Kidney (tissue), 14 donors: ENCODE measurements around the gene SMYD3. TPM values are rescaled to one million over a fixed set of nuclear protein-coding genes. Genes with fewer than 3 reads are reported as not detected.

Experiments
- DNase-seq, 5 donors: peaks; one replicate each; pipeline ENCODE4 v3.0.0-alpha.2; 2013 to 2020
- FAIRE-seq: peaks from 2 replicates; lab custom pipeline; 2012; peaks lifted over from hg19 to GRCh38; lab: Jason Lieb, UNC
- H3K27ac ChIP-seq, 2 donors: one replicate each; pipeline ENCODE4 v1.7.0; 2013; ENCODE audit warnings: low read depth in 2 of 2, low read length in 2 of 2, inconsistent platforms in 1 of 2
- H3K27me3 ChIP-seq: one replicate; pipeline ENCODE4 v1.7.1; 2013; ENCODE audit warnings: low read length, inconsistent platforms; ENCODE audit not compliant: control insufficient read depth, insufficient read depth
- H3K36me3 ChIP-seq, 3 donors: one replicate each; pipeline versions ENCODE4 v1.7.0 to v1.7.1; 2013; ENCODE audit warnings: low read length in 3 of 3, control low read depth in 1 of 3, inconsistent platforms in 1 of 3; ENCODE audit not compliant: insufficient read depth in 3 of 3, control insufficient read depth in 2 of 3
- H3K4me1 ChIP-seq, 3 donors: one replicate each; pipeline versions ENCODE4 v1.7.0 to v1.7.1; 2013; ENCODE audit warnings: low read length in 3 of 3, inconsistent platforms in 1 of 3, low read depth in 1 of 3; ENCODE audit not compliant: control insufficient read depth in 2 of 3, insufficient read depth in 2 of 3
- H3K4me3 ChIP-seq, 3 donors: one replicate each; pipeline versions ENCODE4 v1.7.0 to v1.8.1; 2013; ENCODE audit warnings: low read length in 3 of 3, control low read depth in 1 of 3, inconsistent platforms in 1 of 3
- H3K9ac ChIP-seq, 3 donors: one replicate each; pipeline versions ENCODE4 v1.7.0 to v1.7.1; 2013; ENCODE audit warnings: low read length in 3 of 3, control low read depth in 1 of 3, inconsistent platforms in 1 of 3
- H3K9me3 ChIP-seq, 3 donors: one replicate each; pipeline versions ENCODE4 v1.7.0 to v1.7.1; 2013; ENCODE audit warnings: low read length in 3 of 3, control low read depth in 1 of 3, inconsistent platforms in 1 of 3; ENCODE audit not compliant: control insufficient read depth in 2 of 3, insufficient read depth in 1 of 3
- intact Hi-C: fragments of 100-400 bp; cut with DNase I; formaldehyde crosslinking; loops from one replicate; pipeline ENCODE4 v1.11.1; 2022
- polyA plus RNA-seq: library from polyadenylated mRNA; stranded (reverse); fragments of 350-450 nt; fragmentation: Illumina TruSeq; extraction: RNeasy Lipid Tissue Mini Kit (QIAGEN cat#74804); gene quantifications from one replicate; pipeline ENCODE4 v1.2.3, GENCODE V29; 2014; ENCODE audit warnings: low read depth, low replicate concordance; ENCODE audit not compliant: insufficient read depth
- total RNA-seq: library from RNA; stranded (reverse); fragmentation: NEBNext Ultra II Directional; extraction: Animal tissue kit (Norgen Biotek cat#: 25700); gene quantifications from one replicate; pipeline ENCODE4 v1.2.1, GENCODE V29; 2021
- TF ChIP-seq, protein P1 (sequence below): IDR thresholded peaks from 3 replicates; pipeline ENCODE4 v1.5.1; 2012; ENCODE audit warnings: mild to moderate bottlenecking, moderate library complexity, borderline replicate concordance; ENCODE audit not compliant: insufficient read depth; ENCODE audit errors: extremely low read depth
- donor health status: control.
- donor health status: control.
- donor health status: control.
- donor health status: control.
- donor health status: control.
- donor health status: DM: yes; HTN: yes; CAD: no.
- donor health status: Normal renal cell carcinoma (clear cell type).

Gene SMYD3
- total and polyA plus RNA-seq, 2 donors from 2014 or later: 23.3 to 23.9 TPM

DNA sequence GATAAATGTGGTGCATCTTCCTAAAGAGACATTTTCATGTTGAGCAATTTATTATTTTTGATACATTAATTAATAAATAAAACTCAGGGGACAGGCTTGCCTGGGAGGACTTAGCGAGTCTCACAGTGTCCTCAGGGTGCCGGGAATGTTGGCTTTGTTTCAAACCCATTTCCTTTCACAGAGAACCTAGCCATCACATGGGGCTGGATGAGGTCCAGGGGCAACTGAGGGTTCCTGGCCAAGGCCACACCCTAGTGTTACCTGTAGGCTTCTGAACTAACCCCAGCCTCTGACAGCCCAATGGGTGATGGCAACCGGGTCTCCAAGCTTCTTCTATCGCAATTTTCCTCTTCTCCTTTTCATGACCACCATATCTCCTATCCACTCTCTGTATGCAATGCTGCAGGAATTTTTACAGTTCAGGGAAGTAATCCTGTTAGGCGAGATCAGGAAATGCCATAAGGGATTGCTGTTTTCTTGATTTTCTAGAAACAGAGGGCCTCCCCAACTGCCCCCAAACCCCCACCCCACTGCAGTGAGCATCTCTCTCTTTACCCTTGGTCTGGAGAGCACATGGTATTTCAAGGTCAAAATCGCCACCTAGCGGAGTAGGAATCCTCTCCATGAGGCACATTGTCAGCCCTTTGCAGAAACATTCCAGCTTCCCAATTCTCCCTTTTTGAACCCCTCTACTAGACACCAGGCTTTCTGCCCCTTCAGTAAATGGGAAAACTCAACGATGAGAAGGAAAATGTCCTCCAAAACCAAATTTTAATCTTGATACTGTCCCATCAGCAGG, 22.1 kb upstream of the SMYD3 start:
- FAIRE-seq: no peak
- intact Hi-C loops: no loop called here
- no peak overlapping the region for H3K27ac ChIP-seq
- no peak overlapping the region for H3K9ac ChIP-seq
- DNase-seq: no peak
- no peak overlapping the region for H3K4me3 ChIP-seq
- peaks cover 0 to 9% (median 0%) of the 10 kb centered on the region in 3 donors for H3K9me3 ChIP-seq
- no peaks in the 10 kb centered on the region for H3K27me3 ChIP-seq
- H3K36me3 ChIP-seq: no peaks in the 10 kb centered on the region
- TF ChIP-seq, protein P1, sequence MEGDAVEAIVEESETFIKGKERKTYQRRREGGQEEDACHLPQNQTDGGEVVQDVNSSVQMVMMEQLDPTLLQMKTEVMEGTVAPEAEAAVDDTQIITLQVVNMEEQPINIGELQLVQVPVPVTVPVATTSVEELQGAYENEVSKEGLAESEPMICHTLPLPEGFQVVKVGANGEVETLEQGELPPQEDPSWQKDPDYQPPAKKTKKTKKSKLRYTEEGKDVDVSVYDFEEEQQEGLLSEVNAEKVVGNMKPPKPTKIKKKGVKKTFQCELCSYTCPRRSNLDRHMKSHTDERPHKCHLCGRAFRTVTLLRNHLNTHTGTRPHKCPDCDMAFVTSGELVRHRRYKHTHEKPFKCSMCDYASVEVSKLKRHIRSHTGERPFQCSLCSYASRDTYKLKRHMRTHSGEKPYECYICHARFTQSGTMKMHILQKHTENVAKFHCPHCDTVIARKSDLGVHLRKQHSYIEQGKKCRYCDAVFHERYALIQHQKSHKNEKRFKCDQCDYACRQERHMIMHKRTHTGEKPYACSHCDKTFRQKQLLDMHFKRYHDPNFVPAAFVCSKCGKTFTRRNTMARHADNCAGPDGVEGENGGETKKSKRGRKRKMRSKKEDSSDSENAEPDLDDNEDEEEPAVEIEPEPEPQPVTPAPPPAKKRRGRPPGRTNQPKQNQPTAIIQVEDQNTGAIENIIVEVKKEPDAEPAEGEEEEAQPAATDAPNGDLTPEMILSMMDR: no peak
- H3K4me1 ChIP-seq: no peaks in the 10 kb centered on the region

DNA sequence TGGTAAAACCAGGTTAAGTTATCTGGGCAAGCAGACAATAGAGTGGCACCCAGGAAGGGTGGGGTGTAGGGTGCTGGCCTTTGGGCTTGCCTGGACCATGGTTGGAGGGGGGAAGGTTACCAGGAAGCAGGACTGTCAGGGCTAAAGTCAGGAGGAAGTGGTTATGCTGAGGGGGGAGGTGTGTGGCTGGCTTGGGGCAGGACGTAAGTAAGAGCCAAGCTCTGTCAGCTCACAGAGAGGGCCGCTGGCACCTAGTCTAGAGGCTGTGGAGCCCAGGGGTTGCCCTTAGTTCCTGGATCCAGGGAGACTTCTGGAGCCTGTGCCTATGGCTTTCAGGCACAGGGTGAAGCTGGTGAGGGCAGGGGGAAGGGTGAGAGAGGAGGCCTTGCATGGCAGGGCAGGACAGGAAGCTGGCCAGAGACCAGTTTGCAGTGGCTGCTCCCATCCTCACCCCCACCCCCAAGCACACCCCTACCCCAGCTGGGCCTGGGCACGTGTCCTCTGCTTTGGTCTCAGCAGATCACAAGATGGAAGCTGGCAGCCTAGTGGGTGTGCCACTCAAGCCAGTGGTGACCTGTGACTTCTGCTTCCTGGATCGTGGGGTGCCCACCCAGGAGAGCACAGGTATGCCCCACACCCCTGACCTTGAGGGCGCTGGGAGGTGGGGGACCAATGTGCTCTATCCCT, 20.5 kb upstream of the SMYD3 start:
- DNase-seq (no peak), FAIRE-seq (no peak)
- H3K27me3 ChIP-seq: no peaks in the 10 kb centered on the region
- H3K27ac ChIP-seq: no peak overlapping the region
- intact Hi-C loops: no loop called here
- H3K4me1 ChIP-seq: no peaks in the 10 kb centered on the region
- H3K9me3 ChIP-seq: peaks cover 0 to 9% (median 0%) of the 10 kb centered on the region in 3 donors
- TF ChIP-seq, protein P1: no peak
- no peak overlapping the region for H3K9ac ChIP-seq
- H3K36me3 ChIP-seq: no peaks in the 10 kb centered on the region
- no peak overlapping the region for H3K4me3 ChIP-seq

DNA sequence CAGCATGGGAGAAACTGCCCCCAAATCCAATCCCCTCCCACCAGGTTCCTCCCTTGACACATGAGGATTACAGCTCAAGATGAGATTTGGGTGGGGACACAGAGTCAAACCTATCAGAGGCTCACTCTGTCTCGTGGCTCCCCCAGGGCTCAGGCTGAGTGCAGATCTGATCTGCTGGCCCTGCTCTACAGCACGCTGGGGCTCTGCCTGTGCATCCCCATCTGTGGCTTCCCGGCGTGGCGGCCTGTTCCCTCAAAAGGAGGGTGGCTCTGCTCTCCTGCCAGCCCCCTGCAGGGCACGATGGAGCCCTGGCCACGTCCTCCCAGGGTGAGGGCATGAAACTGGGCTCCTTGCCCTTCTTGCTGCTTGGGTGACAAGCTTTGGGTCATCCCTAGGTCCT, 19.8 kb upstream of the SMYD3 start:
- Histone ChIP-seq H3K4me3 (no peak overlapping the region), H3K27me3 (no peaks in the 10 kb centered on the region), H3K27ac (no peak overlapping the region), H3K36me3 (no peaks in the 10 kb centered on the region), H3K9ac (no peak overlapping the region), H3K9me3 (peaks cover 0 to 9% (median 0%) of the 10 kb centered on the region in 3 donors), H3K4me1 (no peaks in the 10 kb centered on the region)
- intact Hi-C loops: no loop called here
- no peak for DNase-seq
- FAIRE-seq: no peak
- TF ChIP-seq, protein P1: no peak
